Mesenchymal stem cell (in vitro differentiated cells and primary cell): ENCODE results near the gene GSTT2.
A peak's percentile ranks its signal among the peaks of the same experiment; 100 is the strongest.

ENCODE experiments used
- DNase-seq: peaks from one replicate; pipeline ENCODE4 v3.0.0-alpha.2; 2013
- H2AFZ ChIP-seq: one replicate; pipeline ENCODE4 v1.6.1; 2013; ENCODE audit warnings: low read depth, mild to moderate bottlenecking, control low read depth, inconsistent platforms, low read length, moderate library complexity
- H2AK5ac ChIP-seq: 2 replicates; pipeline ENCODE4 v1.6.1; 2013; ENCODE audit warnings: low read length, moderate library complexity, mild to moderate bottlenecking, inconsistent platforms; ENCODE audit not compliant: severe bottlenecking
- H2BK120ac ChIP-seq: one replicate; pipeline ENCODE4 v1.6.1; 2013; ENCODE audit warnings: low read depth, mild to moderate bottlenecking, inconsistent platforms, low read length, moderate library complexity
- H2BK12ac ChIP-seq, 2 experiments: one replicate each; pipeline ENCODE4 v1.6.1; 2013; ENCODE audit warnings: inconsistent platforms in 2 of 2, low read length in 2 of 2, mild to moderate bottlenecking in 2 of 2, moderate library complexity in 2 of 2, control low read depth in 1 of 2
- H2BK15ac ChIP-seq: one replicate; pipeline ENCODE4 v1.6.1; 2013; ENCODE audit warnings: mild to moderate bottlenecking, low read depth, inconsistent platforms; ENCODE audit not compliant: poor library complexity, severe bottlenecking
- H2BK5ac ChIP-seq: 2 replicates; pipeline ENCODE4 v1.6.1; 2013; ENCODE audit warnings: low read depth, mild to moderate bottlenecking, low read length, control low read depth, inconsistent platforms; ENCODE audit not compliant: poor library complexity, severe bottlenecking
- H3K14ac ChIP-seq, 2 experiments: one replicate each; pipeline ENCODE4 v1.6.1; 2013; ENCODE audit warnings: inconsistent platforms in 2 of 2, low read length in 2 of 2, control low read depth in 1 of 2, mild to moderate bottlenecking in 1 of 2, moderate library complexity in 1 of 2
- H3K18ac ChIP-seq, 2 experiments: one replicate each; pipeline ENCODE4 v1.6.1; 2013; ENCODE audit warnings: inconsistent platforms in 2 of 2, low read length in 2 of 2, control low read depth in 1 of 2, low read depth in 1 of 2, mild to moderate bottlenecking in 1 of 2
- H3K23ac ChIP-seq, 2 experiments: one replicate each; pipeline ENCODE4 v1.6.1; 2013; ENCODE audit warnings: inconsistent platforms in 2 of 2, low read length in 2 of 2, mild to moderate bottlenecking in 2 of 2, moderate library complexity in 2 of 2, control low read depth in 1 of 2
- H3K27ac ChIP-seq: 2 replicates; pipeline ENCODE4 v1.5.1; 2013; ENCODE audit warnings: mild to moderate bottlenecking, moderate library complexity, low read length, control low read depth, inconsistent platforms; ENCODE audit not compliant: poor library complexity, severe bottlenecking
- H3K27me3 ChIP-seq, 2 experiments: 2 replicates each; pipeline versions ENCODE4 v1.6.1 to v1.7.0; 2013; ENCODE audit warnings: low read length in 2 of 2, mild to moderate bottlenecking in 2 of 2, moderate library complexity in 2 of 2, control low read depth in 1 of 2, inconsistent platforms in 1 of 2; ENCODE audit not compliant: control insufficient read depth in 1 of 2, insufficient read depth in 1 of 2
- H3K36me3 ChIP-seq, 2 experiments: 2 replicates each; pipeline versions ENCODE4 v1.6.1 to v1.7.0; 2013; ENCODE audit warnings: low read length in 2 of 2, control low read depth in 1 of 2, inconsistent platforms in 1 of 2, low read depth in 1 of 2, mild to moderate bottlenecking in 1 of 2; ENCODE audit not compliant: insufficient read depth in 2 of 2, control insufficient read depth in 1 of 2
- H3K4ac ChIP-seq, 2 experiments: one replicate each; pipeline ENCODE4 v1.6.1; 2013; ENCODE audit warnings: inconsistent platforms in 2 of 2, low read length in 2 of 2, mild to moderate bottlenecking in 2 of 2, moderate library complexity in 2 of 2, control low read depth in 1 of 2, low read depth in 1 of 2
- H3K4me1 ChIP-seq: 2 replicates; pipeline ENCODE4 v1.6.1; 2013; ENCODE audit warnings: low read depth, low read length, control low read depth; ENCODE audit not compliant: control insufficient read depth, insufficient read depth
- H3K4me2 ChIP-seq: 2 replicates; pipeline ENCODE4 v1.6.1; 2013; ENCODE audit warnings: low read length, mild to moderate bottlenecking, inconsistent platforms; ENCODE audit not compliant: poor library complexity, severe bottlenecking
- H3K4me3 ChIP-seq, 2 experiments: 2 replicates each; pipeline versions ENCODE4 v1.5.1 to v1.7.0; 2013; ENCODE audit warnings: low read length in 2 of 2, mild to moderate bottlenecking in 2 of 2, control low read depth in 1 of 2, low read depth in 1 of 2; ENCODE audit not compliant: insufficient read depth in 1 of 2
- H3K79me1 ChIP-seq: replicated peaks from 2 replicates; pipeline ENCODE4 v1.6.1; 2013; ENCODE audit warnings: mild to moderate bottlenecking, control low read depth, low read length, inconsistent platforms; ENCODE audit not compliant: poor library complexity, severe bottlenecking
- H3K9ac ChIP-seq: 2 replicates; pipeline ENCODE4 v1.7.0; 2013; ENCODE audit warnings: mild to moderate bottlenecking, low read length, moderate library complexity
- H3K9me3 ChIP-seq: 2 replicates; pipeline ENCODE4 v1.7.0; 2013; ENCODE audit warnings: mild to moderate bottlenecking, low read length; ENCODE audit not compliant: control insufficient read depth
- H4K8ac ChIP-seq: one replicate; pipeline ENCODE4 v1.6.1; 2013; ENCODE audit warnings: inconsistent platforms, mild to moderate bottlenecking, low read length, moderate library complexity
- H4K91ac ChIP-seq: one replicate; pipeline ENCODE4 v1.6.1; 2013; ENCODE audit warnings: mild to moderate bottlenecking, low read length, inconsistent platforms
- WGBS: methylation state at CpG from one replicate; pipeline ENCODE4 v1.1.7; 2013; ENCODE audit warnings: mixed read lengths; 5-methylcytosine and 5-hydroxymethylcytosine counted together

GSTT2 gene

DNA sequence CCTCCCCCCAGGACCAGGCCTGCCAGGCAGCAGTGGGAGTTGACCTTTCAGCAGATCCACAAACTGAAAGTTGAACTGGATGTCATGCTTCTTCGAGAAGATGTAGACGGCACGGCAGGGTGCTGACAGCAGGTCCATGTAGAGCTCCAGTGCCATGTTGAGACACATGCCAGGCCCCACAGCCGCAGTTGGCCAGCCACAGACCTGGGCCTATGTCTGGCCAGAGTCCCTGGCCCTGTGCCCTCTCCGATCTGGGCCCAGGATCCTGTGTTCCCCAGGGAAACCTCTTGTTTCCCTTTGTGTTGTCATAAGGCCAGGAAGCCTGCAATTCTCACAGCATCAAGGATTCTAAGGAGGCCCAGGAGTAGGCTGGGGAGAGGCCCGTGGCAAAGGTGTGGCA lies 25.3 kb downstream of the GSTT2 start, which contains the start of gene GSTT4:
GSTT4 (minus strand) TSS at position 253 of the 400 bp plus-strand sequence; CDS start at position 156, 97 bp downstream.
- no peaks in the 10 kb centered on the region for H3K79me1 ChIP-seq
- no peak within 1 kb of the TSS for H2AFZ ChIP-seq
- no peak within 1 kb of the TSS for H3K9ac ChIP-seq
- H2BK15ac ChIP-seq, result no peak within 1 kb of the TSS
- H3K4me1 ChIP-seq, result no peaks in the 10 kb centered on the region
- H2BK120ac ChIP-seq, result no peak within 1 kb of the TSS
- no peak within 1 kb of the TSS for H2BK5ac ChIP-seq
- H3K9me3 ChIP-seq, result no peaks in the 10 kb centered on the region
- no peak within 1 kb of the TSS for H2BK12ac ChIP-seq
- H4K8ac ChIP-seq, result no peak within 1 kb of the TSS
- no peak within 1 kb of the TSS for H3K18ac ChIP-seq
- 81% methylated on average over 6 of the region's 6 CpGs for WGBS
- H3K4me3 ChIP-seq, result no peak within 1 kb of the TSS
- H3K36me3 ChIP-seq, result no peaks in the 10 kb centered on the region
- H3K23ac ChIP-seq, result no peak within 1 kb of the TSS
- H2AK5ac ChIP-seq, result no peak within 1 kb of the TSS
- no peak within 1 kb of the TSS for H3K27ac ChIP-seq
- no peak within 1 kb of the TSS for H3K4me2 ChIP-seq
- no peak for DNase-seq
- H3K27me3 ChIP-seq, result peaks cover 7 to 8% of the 10 kb centered on the region in 2 experiments
- H3K4ac ChIP-seq, result no peak within 1 kb of the TSS
- no peak within 1 kb of the TSS for H3K14ac ChIP-seq
- H4K91ac ChIP-seq, result no peak within 1 kb of the TSS

- H3K9me3 ChIP-seq, result no peaks in the 10 kb centered on the region
- H3K36me3 ChIP-seq, result no peaks in the 10 kb centered on the region
- DNase-seq, result no peak
- no peak overlapping the region for H3K23ac ChIP-seq
- H3K27me3 ChIP-seq, result peaks cover 7 to 8% of the 10 kb centered on the region in 2 experiments
- H2BK120ac ChIP-seq, result no peak overlapping the region
- H2AFZ ChIP-seq, result no peak overlapping the region
- no peak overlapping the region for H2BK5ac ChIP-seq
- H2BK12ac ChIP-seq, result no peak overlapping the region
- peak overlapping the region in 1 of 2 experiments; percentile 19 for H3K14ac ChIP-seq
- H3K4me3 ChIP-seq, result no peak overlapping the region
- no peak overlapping the region for H3K18ac ChIP-seq
- H3K4me1 ChIP-seq, result no peaks in the 10 kb centered on the region
- H3K4ac ChIP-seq, result no peak overlapping the region
- no peak overlapping the region for H2BK15ac ChIP-seq
- WGBS, result 79% methylated on average over 10 of the region's 10 CpGs
- H4K91ac ChIP-seq, result peak overlapping the region; percentile 35
- no peak overlapping the region for H3K4me2 ChIP-seq
- H2AK5ac ChIP-seq, result no peak overlapping the region
- H3K9ac ChIP-seq, result no peak overlapping the region
- H3K27ac ChIP-seq, result no peak overlapping the region
- no peak overlapping the region for H4K8ac ChIP-seq
- no peaks in the 10 kb centered on the region for H3K79me1 ChIP-seq
Measured at GRCh38 chr22:24006207-24006913, 26.4 kb downstream of the GSTT2 start.

DNA sequence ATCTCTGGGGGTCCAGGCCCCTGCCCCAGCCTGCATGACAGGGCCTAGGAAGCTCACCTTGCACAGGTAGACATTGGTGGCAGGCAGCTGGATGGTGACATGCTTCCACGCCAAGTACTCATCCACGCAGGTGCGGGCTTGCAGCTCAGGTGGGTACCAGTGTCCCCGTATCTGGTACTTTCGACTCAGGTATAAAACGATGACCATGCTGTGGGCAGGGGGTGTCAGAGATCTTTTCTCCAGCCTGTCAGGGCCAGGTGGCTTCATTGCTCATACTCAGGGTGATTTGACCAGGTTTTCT lies 26.9 kb downstream of the GSTT2 start:
- H3K27me3 ChIP-seq, result peaks cover 7 to 8% of the 10 kb centered on the region in 2 experiments
- H3K23ac ChIP-seq, result no peak overlapping the region
- no peaks in the 10 kb centered on the region for H3K9me3 ChIP-seq
- no peak overlapping the region for H4K8ac ChIP-seq
- H3K14ac ChIP-seq, result no peak overlapping the region
- no peak for DNase-seq
- H3K4ac ChIP-seq, result no peak overlapping the region
- H3K79me1 ChIP-seq, result peaks cover 3% of the 10 kb centered on the region
- no peak overlapping the region for H2AFZ ChIP-seq
- H2BK120ac ChIP-seq, result no peak overlapping the region
- H2AK5ac ChIP-seq, result no peak overlapping the region
- WGBS, result 82% methylated on average over 6 of the region's 6 CpGs
- no peak overlapping the region for H3K9ac ChIP-seq
- H3K4me1 ChIP-seq, result no peaks in the 10 kb centered on the region
- H4K91ac ChIP-seq, result no peak overlapping the region
- no peak overlapping the region for H2BK15ac ChIP-seq
- no peak overlapping the region for H2BK12ac ChIP-seq
- no peak overlapping the region for H3K27ac ChIP-seq
- no peak overlapping the region for H3K18ac ChIP-seq
- no peak overlapping the region for H3K4me2 ChIP-seq
- H3K36me3 ChIP-seq, result no peaks in the 10 kb centered on the region
- no peak overlapping the region for H2BK5ac ChIP-seq
- H3K4me3 ChIP-seq, result no peak overlapping the region

DNA sequence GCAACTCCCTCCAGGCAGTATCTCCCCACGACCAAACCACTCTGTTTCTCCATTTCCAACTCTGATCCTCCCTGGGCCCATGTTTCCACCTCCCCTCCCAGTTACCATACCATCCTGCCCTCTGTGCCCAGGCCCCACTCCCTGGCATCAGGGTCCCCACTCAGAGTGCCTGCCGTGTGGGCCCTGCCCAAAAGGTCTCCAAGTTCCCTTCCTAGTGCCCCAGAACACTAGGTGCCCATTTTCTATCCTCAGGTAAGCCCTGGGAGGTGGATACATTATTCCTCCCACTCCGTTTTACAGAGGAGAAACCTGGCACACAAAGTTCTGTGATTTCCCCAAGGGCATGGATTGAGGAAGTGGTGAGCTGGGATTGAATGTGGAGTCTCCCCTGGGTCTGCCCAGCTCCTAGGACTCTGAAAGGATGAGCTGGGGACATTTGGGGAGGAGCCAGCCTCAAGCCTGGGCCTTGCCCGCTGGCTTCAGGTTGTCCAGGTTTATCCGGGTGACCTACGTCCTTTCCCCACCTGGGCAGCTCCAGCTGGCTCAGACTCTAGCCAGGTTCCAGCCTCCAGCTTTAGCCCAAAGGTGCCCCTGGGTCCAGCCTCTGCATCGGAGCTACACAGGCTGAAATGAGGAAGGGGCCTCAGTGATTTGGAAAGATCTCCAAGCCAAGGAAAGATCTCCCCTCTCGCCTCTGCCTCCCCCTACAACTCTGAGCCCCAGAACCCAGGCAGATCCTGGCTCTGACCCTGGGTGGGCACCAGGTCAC lies 27.5 kb downstream of the GSTT2 start:
- Histone ChIP-seq H3K4me1 (peaks cover 2% of the 10 kb centered on the region), H3K4me2 (no peak overlapping the region), H3K27ac (no peak overlapping the region), H2BK120ac (no peak overlapping the region), H2AFZ (no peak overlapping the region), H3K18ac (no peak overlapping the region), H4K91ac (no peak overlapping the region), H2BK12ac (no peak overlapping the region), H2BK5ac (no peak overlapping the region), H3K9me3 (no peaks in the 10 kb centered on the region), H3K79me1 (peaks cover 5% of the 10 kb centered on the region), H3K4ac (no peak overlapping the region), H3K4me3 (no peak overlapping the region), H3K36me3 (no peaks in the 10 kb centered on the region), H3K14ac (no peak overlapping the region), H3K9ac (no peak overlapping the region), H3K27me3 (peaks cover 7 to 8% of the 10 kb centered on the region in 2 experiments), H2AK5ac (no peak overlapping the region), H2BK15ac (peak overlapping the region; percentile 3), H3K23ac (no peak overlapping the region), H4K8ac (no peak overlapping the region)
- DNase-seq, result no peak
- WGBS, result 79% methylated on average over 8 of the region's 8 CpGs
